GM20000 (cell line): ENCODE measurements around the gene LRRC73.

ENCODE experiments used
- DNase-seq: peaks from one replicate; pipeline ENCODE4 v3.0.0; 2012; ENCODE audit warnings: low spot score
- CTCF ChIP-seq: IDR thresholded peaks from 2 replicates; pipeline ENCODE4 v1.5.1; 2012; ENCODE audit warnings: mild to moderate bottlenecking, control low read depth; ENCODE audit errors: extremely low read depth, missing control alignments

LRRC73 gene

GRCh38 chr6:43508481-43509141 is 1.5 kb downstream of the LRRC73 start:
- DNase-seq = no peak
- no peak for TF ChIP-seq CTCF

- DNase-seq = peak; percentile 90
- peak; percentile 85 for TF ChIP-seq CTCF
These were observed 3.3 kb downstream of the LRRC73 start for GRCh38 chr6:43506667-43507471.

DNA sequence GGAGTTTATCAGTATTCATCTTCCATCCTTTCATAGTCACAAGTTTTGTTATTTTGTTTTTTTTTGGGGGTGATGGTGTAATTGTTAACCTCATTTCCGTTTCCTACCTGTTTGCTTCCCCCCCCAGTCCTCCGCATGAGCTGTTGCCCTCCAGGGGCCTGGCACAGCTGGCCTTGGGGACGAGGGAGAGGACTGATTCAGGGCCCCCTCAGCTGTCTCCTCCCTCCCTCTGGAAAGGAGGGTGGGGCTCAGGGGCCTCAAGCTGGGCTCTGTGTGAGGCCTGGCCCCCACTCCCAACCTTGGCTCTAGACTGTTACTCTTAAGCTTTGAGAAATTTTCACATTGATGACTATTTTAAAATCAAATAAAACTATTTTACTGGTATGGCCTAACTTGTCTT is 4.0 kb downstream of the LRRC73 start:
- TF ChIP-seq CTCF = no peak
- no peak for DNase-seq

DNA sequence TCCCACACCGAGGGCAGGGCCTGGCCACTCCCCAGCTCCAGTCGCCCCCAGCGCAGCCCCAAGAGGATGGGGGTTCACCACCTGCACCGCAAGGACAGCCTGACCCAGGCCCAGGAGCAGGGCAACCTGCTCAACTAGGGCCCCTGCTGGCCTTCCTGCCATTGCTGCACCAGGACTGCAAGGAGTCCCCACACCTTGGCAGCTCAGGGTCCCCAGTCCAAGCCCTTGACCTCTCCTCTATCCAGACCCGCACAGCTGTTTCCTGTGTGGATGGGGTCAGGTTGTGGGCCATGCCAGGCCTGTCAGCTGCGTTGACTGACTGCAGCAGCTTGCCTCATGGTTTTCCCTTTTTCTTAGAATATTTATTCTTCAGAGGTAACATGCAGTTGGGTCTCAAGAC is 4.4 kb downstream of the LRRC73 start:
- no peak for DNase-seq
- TF ChIP-seq CTCF = no peak

- TF ChIP-seq CTCF = no peak
- DNase-seq = no peak
These were observed 5.2 kb downstream of the LRRC73 start for GRCh38 chr6:43504756-43505593.

- no peak for DNase-seq
- no peak for TF ChIP-seq CTCF
These were observed 6.7 kb downstream of the LRRC73 start for GRCh38 chr6:43503443-43503842.

DNA sequence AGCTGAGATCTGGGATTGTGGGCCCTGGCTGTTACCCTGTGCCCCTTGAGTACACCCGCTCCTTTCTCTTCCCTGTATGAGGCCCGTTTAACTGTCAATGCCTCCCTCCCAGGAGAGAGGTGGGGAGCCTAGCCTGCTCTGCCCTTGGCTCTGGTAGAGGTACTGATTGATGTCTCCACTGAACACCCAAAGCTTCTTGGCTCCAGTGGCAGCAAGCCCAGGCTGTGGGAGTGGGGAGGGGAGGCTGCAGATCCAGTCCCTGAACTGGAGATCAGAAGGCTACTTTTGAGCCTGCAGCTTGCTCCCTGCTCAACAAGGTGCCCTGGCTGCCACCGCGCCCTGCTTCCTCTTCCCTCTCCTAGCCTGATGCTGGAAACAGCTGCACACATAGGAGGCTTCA is 7.5 kb downstream of the LRRC73 start:
- DNase-seq = no peak
- TF ChIP-seq CTCF = no peak
